Measurements from ENCODE around the gene TMEM52B.
"Not testable (repeated sequence)": the region's sequence is repeated elsewhere in the genome, so short reads cannot be mapped to it uniquely, and the experiment has no call there.

Gene TMEM52B

DNA sequence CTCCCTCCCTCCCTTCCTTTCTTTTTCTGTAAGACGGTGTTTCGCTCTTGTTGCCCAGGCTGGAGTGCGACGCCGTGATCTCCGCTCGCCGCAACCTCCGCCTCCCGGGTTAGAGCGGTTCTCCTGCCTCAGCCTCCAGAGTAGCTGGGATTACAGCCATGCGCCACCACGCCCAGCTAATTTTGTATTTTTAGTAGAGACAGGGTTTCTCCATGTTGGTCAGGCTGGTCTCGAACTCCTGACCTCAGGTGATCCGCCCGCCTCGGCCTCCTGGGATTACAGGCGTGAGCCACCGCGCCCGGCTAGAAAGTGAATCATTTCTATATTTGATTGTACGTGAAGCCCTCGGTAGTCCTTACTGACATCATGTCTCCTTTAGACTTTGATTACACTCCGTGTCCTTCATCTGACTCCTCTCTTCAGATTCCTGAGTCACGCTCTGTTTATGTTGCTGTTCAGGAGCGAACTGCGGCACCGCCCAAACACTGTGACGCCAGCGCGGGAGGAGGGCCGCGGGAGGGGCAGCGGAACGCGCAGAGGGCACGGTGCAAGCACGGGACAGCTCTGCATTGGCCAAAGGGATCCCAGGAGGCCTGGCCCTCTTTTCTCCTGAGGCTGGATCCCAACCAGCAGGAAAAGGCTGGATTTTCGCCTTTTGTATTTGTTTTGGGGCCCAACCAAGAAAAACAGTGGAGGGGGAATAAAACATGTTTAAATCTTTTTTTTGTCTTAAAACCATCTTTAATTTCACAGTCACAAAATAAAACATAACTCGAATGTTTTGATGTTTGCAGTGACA is 33.3 kb downstream of the TMEM52B start:
- peak; percentile 86 for DNase-seq

DNA sequence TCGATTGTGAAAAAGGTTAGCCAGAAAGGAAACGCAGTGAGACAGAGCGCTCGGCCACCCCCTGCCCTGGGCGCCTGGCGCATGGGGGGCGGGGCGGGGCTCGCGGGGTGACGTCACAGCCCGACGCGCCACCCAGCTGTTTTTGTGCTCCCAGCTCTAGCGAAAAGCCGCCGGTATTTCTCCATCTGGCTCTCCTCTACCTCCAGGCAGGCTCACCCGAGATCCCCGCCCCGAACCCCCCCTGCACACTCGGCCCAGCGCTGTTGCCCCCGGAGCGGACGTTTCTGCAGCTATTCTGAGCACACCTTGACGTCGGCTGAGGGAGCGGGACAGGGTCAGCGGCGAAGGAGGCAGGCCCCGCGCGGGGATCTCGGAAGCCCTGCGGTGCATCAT is 33.9 kb downstream of the TMEM52B start, which contains the start of gene GABARAPL1:
GABARAPL1 (plus strand) TSS at position 139 of the 393 bp plus-strand sequence; CDS start at position 392, 253 bp downstream.
- DNase-seq, result peak; percentile 69

DNA sequence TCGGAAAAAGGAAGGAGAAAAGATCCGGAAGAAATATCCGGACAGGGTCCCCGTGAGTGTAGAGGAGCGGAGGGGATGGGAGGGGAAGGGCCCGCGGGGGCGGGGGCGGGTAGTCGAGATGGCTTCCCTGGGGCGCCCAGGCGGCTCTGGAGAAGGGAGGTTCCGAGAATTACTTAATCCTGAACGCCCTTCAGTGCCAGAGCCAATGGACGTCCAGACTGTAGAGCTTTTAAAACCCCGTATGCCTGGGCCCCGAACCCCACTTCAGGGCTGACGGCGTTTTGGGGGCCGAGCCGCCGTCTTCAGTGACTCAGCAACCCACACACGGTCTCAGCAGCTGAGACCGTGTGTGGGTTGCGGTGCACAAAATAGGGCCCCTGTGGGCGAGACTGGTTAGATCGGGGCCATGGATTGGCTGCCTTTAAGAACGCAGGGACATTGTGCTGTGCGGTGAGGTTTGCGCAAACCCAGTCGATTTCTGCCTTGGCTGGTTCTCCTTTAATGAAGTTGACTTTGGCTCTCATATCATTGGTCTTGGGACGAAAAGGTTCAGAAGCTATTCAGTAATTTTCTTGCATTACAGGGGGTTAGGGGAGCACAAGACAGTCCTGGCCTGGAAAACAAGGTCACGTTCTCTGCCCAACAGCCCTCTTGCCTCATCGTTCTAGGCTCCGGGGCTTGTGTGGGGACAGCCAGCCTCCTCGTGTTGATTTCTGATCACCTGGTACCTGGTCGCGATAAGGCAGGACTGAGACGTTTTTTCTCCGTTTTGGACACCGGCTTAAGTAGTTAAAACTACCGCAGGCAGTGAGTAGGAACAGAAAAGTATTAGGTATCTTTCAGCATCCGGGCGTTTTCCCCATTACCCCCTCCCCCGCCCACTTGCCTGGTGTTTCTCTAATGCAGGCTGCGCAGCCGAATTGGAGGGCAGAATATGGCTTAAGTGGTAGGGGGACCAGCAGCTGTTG is 34.6 kb downstream of the TMEM52B start:
- DNase-seq, result peak; percentile 48

DNA sequence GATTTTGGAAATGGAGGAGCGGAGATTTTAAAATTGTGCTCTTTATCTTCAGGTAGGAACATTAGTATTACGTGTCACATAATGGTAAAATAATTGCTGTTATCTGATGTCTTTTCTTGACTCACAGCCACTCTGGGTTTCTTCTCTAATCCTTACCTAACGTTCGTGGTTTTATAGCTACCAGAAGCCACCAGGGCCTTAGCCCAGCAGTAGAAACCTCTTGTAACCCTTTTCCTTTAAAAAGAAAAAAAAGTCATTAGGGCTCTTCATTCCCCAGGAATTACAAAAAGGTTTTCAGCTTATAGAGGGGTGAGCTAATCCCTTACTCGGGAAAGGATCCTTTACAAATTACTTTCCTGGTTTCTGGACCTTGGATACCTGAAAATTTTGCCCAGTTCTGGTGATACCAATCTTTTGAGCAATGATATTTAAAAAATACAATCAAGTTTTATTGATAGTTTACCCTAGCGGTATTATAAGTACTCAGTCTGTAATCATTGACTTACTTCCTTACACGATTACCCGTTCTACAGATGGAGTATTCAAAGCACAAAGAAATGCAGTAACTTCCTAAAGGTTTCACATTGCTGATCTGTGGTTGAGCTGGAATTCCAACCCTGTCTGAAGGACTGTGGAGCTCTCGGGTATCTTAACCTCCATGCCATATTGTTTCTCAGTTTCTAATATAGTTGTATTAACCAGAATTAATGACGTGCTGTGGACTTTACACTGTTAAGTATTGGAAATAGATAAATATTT is 35.5 kb downstream of the TMEM52B start:
- DNase-seq, result peak; percentile 37

DNA sequence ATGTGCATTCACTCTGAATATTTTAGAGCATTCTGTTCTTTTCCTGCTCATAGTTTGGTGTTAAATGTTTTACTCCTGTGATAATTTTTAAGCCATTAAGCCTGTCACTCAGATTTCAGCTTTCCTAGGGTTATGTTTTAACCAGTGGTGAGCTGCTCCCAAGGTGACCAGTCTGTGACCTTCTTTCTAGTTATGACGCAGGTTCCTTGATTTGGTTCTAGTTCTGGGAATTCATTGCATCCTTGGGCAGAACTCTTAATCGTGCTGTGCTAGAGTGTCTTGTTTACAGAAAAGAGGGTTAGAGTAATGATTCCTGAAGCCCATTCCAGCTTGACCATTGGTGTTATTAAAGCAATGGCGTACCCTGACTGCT is 36.0 kb downstream of the TMEM52B start:
- DNase-seq, result no peak

DNA sequence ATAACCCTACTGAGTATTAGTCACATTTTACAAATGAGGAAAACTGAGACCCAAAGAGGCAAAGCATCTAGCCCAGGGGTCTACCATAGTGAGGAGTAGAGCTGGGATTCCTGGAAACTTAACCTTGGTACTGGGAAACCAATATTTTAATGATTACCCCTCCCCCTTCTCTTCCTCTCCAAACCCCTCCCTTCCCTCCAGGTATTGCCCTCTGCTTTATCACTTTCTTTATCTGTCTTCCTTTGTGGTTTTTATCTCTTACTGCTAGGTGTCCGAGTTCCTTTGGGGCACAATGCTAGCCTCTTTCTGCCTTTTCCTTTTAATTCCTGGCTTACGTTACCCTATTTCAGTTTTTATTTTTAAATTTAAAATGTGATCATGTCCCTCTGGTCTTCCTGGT is 36.6 kb downstream of the TMEM52B start:
- DNase-seq, result no peak

DNA sequence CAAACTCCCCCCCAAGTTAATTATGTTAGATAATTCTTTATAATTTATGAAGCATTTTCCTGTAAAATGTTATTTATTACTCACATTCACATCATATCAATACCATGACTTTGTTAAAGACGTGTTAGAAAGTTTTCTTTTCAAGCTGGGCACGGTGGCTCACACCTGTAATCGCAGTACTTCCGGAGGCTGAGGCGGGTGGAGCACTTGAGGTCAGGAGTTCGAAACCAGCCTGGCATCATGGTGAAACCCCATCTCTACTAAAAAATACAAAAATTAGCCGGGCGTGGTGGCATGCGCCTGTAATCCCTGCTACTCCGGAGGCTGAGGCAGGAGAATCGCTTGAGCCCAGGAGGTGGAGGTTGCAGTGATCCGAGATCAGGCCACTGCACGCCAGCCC is 37.1 kb downstream of the TMEM52B start:
- not testable (repeated sequence) for DNase-seq

DNA sequence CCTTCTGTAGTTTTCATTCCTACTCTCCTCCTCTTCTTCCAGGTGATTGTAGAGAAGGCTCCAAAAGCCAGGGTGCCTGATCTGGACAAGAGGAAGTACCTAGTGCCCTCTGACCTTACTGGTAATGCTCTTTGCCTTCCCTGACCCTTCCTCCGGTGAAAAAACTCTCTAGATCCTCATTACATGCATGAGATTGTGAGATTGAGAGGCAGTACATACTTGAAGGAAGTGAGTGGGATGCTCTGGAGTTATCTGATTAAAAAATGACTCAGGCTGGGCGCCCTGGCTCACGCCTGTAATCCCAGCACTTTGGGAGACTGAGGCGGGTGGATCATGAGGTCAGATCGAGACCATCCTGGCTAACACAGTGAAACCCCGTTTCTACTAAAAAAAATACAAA is 39.2 kb downstream of the TMEM52B start:
- DNase-seq, result no peak

DNA sequence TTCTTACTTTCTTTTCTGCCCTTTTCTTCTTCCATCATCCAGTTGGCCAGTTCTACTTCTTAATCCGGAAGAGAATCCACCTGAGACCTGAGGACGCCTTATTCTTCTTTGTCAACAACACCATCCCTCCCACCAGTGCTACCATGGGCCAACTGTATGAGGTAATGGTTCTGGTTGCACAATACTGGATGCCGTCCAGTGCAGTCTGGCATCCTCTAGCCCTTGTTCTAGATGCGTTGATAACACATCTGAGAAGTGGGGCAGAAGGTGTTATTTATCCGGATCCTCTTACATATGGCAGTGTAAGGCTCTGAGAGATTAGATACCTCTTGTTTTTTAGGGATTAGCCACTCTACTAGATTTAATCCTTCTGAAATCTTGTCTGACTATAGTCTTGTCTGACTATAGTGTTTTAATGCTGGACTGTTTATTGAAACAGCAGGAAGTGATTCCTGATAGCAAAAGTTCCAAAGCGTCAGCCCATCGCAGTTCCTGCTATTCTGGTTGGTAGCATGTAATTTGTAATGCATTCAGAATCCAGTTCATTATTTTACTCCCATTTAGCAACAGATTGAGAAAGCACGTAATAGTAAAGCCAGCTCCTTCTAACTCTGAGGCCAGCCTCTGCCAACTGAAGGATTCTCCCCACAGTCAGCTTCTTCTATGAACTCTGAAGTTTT is 41.7 kb downstream of the TMEM52B start:
- DNase-seq, result peak; percentile 80

DNA sequence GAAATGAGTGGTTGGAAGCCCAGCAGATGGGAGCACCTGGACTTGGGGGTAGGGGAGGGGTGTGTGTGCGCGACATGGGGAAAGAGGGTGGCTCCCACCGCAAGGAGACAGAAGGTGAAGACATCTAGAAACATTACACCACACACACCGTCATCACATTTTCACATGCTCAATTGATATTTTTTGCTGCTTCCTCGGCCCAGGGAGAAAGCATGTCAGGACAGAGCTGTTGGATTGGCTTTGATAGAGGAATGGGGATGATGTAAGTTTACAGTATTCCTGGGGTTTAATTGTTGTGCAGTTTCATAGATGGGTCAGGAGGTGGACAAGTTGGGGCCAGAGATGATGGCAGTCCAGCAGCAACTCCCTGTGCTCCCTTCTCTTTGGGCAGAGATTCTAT is 43.0 kb downstream of the TMEM52B start:
- no peak for DNase-seq

DNA sequence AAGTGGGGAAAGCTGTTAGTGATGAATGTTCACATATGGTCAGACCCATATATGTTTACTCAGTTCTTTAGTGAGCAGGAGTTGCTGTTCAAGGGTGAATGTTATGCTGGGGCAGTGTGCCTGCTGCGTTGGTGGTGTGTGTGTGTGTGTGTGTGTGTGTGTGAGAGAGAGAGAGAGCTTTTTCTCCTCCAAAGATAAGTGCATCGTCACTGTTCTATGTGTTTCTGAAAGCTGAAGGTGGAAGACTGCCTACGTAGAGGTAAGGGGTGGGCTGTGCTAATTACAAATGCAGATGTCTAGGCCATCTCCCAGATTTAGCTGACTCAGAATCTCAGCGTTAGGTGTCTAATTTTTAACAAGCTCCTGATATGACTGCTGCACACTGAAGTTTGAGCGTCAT is 44.4 kb downstream of the TMEM52B start:
- no peak for DNase-seq

DNA sequence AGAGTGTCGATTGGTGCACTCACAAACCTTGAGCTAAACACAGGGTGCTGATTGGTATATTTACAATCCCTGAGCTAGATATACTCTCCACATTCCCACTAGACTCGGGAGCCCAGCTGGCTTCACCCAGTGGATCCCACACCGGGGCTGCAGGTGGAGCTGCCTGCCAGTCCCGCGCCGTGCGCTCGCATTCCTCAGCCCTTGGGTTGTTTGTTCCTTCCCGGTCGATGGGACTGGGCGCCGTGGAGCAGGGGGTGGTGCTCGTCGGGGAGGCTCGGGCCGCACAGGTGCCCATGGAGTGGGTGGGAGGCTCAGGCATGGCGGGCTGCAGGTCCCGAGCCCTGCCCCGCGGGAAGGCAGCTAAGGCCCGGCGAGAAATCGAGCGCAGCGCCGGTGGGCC is 46.6 kb downstream of the TMEM52B start:
- DNase-seq, result not testable (repeated sequence)

DNA sequence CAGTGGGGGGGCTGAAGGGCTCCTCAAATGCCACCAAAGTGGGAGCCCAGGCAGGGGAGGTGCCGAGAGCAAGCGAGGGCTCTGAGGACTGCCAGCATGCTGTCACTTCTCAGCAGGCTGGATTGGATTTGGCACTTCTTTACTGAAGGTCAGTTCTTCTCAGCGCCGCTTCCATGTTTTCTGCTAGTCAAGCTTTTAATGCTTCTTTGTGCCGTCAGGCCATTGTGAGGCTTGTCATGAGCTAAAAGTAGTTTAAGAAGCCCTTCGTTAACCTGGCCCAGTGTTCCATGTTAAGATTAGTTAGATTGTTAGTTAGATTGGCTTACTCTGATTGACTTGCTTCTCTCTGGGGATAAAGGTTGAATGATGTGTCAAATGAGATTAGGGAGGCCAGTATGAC is 47.3 kb downstream of the TMEM52B start:
- no peak for DNase-seq

DNA sequence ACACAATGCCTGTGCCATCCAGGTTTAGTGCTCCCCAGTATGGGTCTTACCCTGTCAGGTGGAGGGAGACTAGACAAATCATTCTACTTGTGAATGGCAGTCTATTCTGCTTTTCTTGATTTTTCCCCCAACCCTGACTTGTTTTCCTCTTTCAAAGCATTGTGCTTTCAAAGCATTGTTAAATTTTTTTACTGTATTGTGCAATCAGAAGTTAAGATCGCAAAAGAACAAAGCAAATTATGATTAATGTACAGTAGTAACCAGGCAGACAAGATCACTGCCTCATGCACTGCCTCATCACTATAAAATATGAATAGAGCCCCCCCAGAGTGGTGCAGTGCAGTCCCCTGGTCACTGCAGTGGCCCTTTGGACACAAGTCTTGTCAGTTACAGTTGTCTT is 47.9 kb downstream of the TMEM52B start:
- no peak for DNase-seq

DNA sequence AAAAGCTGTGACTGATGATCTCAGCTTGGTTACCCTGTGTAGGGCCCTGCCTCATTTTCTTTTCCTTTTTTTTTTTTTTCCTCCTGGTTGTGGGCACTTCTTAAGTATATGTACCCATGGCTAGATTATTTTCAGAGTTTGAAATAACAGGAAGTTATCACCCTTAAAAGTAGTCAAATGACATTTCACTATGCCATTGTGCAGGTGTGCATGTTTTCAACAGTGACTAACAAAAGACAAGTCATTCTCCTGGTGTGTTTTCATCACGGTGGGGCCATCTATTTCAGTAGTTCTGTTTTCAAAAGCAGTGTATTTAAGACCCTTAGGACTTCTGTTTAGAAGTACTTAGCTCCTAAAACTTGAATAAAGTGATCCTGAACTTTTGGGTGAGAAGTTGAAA is 48.8 kb downstream of the TMEM52B start:
- DNase-seq, result no peak

DNA sequence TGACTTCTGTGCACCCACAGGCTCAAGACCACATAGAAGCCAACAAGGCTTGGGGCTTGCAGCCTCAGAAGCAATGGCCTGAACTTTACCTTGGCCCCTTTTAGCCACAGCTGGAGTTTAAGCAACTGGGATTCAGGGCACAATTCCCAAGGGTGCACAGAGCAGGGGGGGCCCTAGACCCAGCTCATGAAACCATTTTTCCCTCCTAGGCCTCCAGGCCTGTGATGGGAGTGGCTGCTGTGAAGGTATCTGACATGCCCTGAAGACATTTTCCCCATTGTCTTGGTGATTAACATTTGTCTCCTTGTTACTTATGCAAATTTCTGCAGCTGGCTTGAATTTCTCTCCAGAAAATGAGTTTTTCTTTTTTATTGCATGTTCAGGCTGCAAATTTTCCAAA is 55.7 kb downstream of the TMEM52B start:
- no peak for DNase-seq

DNA sequence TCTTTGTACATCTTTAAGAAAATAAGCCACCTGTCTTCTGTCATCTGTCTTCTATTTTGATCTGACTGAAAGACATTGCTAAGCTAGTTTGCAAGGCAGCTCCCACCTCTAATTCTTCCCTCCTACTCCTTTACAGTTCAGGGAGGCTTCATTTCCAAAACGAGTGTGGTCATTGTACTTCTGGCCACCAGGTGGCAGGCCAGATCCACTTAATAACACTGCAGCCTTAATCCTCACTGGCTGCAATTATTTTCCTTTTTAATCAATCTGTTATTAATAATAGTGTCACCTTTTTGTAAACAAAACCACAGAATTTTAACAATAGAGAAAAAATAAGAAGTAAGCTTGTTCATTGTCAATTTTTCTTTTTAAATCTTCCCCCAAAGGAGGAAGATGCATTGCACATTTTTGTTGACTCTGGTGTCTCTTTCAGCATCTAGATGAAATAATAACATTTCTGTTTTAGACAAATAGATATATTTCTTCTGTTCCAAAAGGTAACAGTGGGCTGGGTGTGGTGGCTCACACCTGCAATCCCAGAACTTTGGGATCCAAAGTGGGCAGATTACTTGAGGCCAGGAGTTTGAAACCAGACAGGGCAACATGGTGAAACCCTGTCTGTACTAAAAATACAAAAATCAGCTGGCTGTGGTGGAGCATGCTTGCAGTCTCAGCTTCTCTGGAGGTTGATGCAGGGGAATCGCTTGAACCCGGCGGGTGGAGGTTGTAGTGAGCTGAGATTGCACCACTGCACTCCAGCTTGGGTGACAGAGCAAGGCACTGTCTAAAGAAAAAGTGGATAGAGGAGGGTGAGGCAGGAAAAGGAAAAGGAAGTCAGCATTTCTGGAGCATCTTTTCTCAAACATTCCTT is 57.2 kb downstream of the TMEM52B start:
- peak; percentile 44 for DNase-seq

DNA sequence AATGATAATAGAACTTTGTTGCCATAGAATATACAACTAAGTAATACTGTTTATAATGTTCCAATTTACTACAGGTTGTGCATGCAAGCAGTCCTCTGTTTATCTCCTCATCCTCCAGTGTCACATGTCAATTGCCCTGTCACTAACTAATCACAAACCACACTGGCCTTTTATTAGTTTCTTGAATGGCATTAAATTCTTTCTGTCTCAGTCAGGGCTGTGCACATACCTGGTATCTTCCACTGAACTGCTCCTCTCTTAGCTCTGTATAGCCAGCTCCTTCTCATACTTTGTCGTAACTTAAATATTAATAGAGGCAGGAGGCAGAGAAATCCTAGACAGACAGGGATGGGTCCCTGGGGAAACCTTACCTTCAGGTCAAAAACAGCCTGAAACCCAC is 57.9 kb downstream of the TMEM52B start:
- no peak for DNase-seq

DNA sequence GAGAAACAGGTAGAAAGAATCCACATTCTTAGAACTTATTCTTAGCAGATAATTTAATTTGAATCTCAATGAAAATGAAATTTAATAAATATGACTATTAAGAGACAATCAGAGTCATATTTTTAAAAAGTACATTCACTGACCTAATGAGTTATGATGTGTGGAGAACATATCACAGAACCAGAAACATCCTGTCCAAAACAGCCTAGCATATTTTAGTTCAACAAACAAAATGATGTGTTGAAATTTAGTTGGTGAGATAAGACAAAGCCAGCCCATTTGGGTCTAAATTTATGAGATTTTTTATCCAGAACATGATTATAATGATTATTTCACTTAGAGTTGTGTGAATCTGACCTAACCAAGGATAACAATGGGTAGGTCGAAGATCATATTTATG is 59.7 kb downstream of the TMEM52B start:
- no peak for DNase-seq

DNA sequence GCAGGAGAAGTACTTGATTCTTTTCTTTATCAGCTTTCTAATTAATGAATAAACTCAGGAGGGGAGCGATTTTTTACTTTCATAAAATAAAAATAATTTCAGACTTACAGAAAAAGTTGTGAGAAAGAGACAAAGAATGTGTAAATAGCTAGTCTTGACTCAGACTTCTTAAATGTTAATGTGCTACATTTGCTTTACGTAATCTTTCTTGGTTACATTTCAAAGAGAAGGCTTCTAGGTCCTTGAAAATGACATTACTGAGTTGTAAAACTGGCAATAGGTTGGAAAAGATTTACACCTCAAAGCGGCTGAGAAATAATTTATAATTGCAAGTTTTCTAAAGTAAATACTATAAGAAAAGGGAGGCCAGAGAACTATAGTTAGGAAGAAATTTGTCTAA is 62.5 kb downstream of the TMEM52B start:
- no peak for DNase-seq

Measured in NCI-H2029 treated with DMSO at 0.1 percent for 48 hours (cell line).